Activated CD4-positive, alpha-beta T cell treated with anti-CD3 and anti-CD28 coated beads for 4 hours (primary cell): Measurements from ENCODE around the gene RIMS3.
A peak's percentile ranks its signal among the peaks of the same experiment; 100 is the strongest.
"Not testable (repeated sequence)": the region's sequence is repeated elsewhere in the genome, so short reads cannot be mapped to it uniquely, and the experiment has no call there.

Experiments
- DNase-seq, 2 donors: peaks; one replicate each; pipeline ENCODE4 v3.0.0-alpha.2; 2020

Gene RIMS3

DNA sequence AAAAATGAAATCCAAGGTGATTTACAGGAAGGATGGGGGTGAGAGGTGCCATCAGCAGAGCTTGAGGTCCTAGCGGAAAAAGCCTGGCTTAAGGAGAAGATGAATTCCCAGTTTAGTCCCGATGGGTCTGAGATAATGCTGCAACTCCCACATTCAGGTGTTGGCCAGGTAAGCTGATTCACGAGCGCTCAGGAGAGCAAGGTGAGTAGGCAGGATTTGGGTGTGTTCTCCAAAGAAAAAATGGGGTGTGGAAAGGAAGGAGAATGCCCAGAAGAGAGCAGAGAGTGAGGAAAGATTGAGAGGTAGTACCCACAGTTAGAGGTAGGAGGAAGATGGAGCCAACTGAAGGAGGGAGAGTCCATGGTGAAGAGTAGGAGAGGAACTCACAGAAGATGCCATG, 12.5 kb downstream of the RIMS3 start:
- no peak for DNase-seq

DNA sequence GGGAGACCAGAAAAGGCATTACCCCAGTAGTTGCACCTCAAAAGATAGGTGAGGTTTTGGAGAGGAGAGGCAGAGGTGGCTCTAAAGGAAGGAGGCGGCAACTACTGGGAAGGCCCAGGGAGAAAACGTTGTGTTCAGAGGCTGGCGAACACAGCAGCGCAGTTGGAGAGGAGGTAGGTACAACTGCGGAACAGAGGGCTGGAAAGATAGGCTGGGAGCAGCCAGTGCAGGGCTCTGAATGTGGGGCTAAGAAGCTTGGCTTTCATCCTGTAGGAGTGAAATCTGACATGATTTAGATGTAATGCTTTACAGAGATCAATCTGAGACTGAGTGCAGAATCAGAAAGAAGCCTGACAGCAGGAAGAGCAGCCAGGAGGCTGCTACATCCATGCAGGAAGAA, 13.0 kb downstream of the RIMS3 start:
- no peak for DNase-seq

DNA sequence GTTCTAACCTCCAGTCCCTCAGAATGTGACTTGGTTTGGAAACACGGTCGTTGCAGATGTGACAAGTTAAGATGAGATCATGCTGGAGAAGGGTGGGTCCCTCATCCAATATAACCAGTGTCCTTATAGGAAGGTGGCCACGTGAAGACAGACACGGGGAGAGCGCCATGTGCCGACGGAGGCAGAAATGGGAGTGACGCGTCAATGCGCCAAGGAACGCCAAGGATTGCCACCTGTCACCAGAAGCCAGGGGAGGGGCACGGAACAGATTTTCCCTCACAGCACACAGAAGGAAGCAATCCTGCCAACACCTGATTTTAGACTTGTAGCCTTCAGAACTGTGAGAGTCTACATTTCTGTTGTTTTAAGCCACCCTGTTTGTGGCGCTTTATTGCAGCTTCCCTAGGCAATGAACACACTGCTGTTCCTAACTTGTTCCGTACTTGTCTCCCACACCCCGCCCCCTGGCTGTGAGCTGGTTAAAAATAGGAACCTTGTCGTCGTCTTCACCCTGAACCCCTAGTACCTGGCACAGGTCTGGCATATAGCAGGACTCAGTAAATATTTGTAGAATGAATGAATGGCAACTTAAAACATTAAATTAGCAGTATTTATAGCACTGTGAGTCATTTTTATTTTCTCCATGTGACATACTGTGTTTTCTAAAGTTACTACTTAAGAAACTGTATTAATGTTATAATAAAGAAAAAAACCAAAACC, 14.2 kb downstream of the RIMS3 start:
- DNase-seq = no peak

DNA sequence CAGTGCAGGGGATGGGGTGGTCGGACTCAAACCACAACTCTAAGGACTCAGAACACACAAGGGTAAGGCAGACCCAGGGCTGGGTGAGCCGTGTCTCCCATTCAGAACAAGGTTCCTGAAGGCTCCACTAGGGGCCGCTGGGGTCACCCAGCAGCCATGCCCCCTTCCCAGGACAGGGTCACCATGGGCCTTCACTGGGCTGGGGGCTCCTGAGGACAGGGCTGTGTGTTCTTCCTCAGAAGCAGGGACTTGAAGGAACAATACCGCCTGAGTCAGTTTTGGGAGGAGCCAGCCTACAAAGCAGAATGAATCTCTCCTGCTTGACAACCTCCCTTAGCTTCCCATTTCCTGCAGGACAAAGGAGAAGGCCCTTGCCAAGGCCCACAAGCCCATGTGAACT, 15.4 kb downstream of the RIMS3 start:
- no peak for DNase-seq

DNA sequence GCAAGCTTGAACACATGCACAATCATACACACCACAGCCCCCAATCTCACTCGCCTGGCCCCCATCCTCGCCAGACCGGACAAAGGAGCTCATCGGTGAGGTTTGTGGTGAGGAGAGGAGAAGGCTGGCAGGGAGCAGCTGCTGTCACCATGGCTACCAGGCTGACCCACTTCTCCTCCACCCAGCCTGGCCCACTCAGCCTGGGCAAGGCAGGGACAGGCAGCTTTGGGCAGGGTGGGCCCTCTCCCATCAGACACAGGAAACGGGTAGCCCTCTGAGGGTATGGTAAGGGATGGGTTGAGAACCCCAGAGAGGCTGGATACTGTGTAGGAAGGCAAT, 15.9 kb downstream of the RIMS3 start:
- DNase-seq = no peak

DNA sequence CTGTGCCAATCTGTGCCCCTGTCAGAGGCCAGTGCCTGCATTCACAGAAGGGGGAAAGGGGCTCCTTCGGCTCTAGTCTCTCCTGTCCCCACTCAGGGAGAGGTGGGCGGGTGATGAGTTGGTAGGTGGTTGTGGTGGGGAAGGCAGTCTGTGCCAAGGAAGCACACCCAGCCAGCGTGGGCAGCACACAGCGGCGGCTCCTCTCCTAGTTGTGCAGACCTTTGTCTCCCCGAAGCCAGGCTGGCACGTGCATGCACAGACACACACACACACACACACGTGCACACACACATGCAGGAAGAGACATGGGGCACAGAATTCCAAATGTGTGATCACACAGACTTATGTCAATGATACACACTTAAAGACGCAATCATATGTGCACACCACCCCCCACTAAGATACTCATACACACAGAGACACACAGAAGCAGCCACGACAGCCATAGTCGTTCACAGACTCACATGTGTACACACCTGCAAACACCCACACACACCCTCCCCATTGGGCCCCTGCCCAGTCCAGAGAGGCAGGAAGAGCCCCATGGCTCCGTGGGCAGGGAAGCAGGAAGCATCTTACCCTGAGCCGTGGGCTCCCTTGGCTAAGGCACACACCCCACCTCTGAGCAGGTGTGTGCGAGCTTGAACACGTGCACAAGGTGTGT, 16.4 kb downstream of the RIMS3 start:
- DNase-seq = no peak

DNA sequence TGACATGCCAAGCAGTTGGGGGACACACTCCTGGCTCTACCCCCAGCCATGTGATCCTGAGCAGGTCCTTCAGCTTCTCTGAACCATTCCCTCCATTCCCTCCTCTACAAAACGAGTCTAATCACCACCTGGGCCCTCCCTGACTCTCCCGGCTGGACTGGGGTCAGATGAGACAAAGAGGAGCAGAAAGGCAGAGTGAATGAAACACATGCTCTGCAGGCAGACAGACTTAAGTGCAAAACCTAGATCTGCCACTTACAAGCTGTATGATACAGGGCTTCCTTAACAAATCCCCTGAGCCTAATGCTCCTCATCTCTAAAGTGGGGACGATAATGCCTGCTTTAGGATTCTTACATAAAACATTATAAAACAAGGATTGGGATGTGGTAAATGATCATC, 17.3 kb downstream of the RIMS3 start:
- no peak for DNase-seq

DNA sequence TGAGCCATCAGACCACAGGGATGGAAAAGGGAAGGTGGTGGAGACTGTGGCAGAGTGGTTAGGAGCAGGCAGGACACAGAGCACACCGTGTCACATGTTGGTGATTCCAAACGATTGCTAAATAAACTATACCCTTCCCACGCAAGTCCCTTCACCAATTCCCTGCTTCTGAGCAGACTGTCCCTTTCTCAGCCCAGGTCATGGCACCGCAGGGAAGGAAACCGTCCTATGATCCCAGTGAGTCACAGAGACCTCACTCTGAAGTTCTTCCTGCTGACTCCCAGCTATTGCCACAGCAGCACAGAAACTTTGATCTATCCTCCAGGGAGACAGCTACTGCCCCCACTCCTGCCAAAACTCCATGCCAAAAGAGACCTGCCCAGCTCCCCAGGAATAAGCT, 19.2 kb downstream of the RIMS3 start:
- DNase-seq = no peak

DNA sequence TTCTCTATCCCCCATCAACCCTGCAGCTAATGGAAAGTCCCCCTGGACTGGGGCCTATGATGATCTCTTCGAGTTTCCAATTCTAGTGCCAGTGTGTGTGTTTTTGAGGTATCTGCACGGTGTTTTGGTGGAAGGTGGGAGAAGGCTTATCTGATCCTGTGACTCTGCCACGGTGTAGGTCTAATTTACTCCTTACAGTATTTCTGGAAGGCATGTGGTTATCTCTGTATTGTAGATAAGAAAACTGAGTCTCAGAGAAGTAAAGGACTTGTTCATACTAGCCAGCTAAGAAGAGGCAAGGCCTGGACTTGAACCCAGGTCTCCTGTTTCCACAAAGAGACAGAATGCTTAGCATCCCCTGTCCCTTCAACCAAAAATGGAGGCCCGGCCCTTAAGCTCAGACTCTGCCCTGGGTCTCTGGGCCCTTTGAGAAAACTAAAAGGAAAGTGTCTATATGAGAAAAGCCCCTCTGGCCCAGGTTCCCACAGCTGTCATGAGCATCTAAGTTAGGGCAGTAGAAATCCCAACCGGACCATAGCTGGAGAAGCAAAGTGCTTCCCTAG, 20.3 kb downstream of the RIMS3 start:
- no peak for DNase-seq

DNA sequence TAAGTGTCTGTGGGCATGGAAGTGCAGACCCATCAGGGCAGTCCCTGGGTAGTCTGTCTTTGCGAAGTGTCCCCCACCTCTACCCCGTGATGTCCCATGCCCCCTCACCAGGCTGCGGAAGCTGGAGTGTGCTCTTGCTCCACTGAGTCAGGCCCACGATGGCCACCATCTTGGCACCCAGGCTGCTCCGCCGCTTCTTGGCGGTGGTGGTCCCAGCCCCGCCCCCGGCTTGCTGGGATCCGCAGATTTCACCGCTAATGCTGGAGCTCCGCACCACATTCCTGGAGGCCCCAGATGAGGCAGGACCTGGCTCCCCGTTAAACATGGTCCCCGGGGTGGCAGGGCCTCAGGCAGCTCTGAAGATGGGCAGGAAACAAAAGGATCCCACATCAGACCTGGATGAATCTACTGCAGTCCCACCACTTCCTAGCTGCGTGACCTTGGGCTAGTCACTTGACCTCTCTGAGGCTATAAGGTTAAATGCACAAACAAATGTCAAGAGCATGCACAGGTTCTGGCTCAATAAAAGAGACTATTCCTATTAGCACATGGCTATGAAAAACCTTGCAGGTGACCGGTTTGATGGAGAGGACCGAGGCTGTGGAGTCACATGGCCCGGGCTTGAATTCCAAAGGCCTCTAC, 23.8 kb downstream of the RIMS3 start:
- DNase-seq = no peak

DNA sequence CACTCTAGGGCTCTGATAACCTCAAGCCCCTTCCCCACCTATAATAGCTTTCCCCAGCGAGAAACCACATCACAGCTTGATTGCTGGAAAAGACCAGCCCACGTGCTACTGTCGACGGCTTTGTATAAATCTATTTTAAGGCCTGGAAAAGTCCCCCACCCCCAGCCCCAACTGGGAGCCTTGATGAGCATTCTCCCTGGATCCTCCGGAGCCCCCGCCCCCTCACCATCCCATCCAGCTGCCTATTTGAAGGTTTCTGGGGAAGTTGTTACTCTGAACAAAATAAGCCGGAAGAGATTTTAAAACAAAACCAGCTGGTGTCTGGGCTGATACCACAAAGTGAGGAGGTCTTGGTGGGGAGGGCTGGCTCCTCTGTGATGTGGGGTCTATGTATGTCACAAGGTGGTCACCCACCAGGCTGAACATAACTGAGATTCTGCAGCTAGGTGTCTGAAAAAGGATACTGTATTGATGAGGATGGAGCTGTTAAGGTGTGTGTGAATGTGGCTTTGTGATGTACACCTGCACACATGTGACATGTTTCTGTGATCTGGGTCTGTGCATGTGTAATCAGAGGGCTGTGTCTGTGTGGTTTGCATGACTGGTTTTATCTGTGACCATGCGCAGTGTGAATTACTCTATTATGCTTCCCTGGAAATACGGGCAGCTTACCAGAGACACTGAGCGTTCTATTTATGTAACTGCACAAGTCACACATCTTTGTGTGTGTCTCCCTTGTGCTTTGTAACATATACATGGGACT, 25.0 kb downstream of the RIMS3 start:
- no peak for DNase-seq

DNA sequence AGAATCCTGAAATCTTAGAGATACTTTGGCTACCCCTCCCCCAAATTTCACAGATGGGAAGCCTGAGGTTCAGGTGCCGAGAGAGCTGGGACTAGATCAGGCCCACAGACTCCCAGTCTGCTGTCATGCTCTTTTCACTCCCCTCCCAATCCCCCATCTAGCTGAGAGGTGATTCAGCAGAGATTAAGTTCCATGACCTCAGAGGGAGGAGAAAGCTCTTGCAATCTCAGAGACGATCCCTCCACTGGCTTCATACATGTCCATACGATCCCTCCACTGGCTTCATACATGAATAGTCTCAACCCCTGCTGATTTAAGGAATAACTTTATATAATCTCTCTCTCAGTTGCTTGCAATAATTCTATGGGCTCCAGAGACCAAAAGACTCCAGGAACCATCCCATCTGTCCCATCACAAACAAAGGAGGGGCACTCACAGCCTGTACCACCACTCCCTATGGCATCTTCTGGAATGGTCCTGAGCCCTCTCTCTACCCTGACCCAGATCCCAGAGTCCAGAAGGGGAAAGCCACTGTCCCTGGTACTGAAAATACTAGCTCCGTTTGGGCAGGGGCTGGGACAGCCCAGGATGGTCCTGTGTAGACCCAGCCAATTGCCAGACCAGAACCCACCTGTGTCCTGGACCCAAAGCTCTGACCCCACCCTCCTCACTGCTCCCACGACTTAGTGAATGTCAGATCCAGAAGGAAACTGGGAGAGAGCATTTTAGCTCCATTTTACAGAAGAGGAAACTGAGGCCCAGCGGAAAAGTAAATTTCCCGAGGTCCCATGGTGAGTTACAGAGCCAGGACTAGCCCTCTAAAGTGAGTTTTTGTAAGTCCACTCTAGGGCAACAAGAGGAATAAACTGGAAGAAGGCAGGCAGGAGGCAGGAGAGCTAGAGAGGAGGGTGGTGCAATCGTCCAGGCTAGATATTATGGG, 27.1 kb downstream of the RIMS3 start:
- DNase-seq = no peak

DNA sequence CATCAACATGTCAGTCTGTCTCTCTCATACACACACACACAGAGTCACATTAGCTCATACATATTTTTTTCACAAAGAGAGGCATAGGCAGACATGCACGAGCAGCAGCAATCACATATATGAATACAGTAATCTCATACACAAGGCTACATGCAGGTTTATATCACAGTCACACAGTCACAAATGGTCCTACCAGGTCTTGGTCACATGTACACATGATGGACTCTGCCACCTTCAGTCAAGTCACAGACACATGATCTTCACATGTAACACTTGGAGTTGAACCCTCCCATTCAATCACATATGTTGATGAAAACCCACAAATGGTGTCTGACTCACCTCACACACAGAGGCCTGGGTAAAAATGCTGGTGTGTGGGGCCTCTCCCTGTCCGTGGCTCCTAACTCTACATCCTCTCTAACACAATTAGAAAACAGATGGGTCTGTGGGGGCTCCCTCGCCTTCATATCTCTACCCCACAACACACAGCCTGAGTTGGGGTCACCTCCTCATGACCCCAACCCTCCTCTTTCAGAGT, 27.9 kb downstream of the RIMS3 start:
- no peak for DNase-seq

DNA sequence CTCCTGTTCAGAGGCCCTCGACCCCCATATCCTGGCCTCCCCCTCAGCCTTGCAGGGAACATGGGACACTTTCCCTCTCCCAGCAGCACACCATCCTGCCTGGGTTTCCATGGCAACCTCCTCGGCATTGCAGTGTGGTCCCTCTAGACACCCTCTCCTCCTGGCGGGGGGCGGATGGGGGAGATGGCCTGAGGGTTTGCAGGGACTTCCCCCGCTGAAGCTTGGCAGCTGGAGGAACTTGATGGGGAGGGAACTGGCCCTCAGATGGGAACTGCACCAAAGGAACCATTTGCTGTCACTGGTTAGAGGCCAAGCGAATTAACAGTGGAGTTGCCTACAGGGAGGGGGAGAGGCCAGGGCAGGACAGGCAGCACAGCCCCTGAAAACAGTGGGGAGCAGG, 28.7 kb downstream of the RIMS3 start:
- no peak for DNase-seq

DNA sequence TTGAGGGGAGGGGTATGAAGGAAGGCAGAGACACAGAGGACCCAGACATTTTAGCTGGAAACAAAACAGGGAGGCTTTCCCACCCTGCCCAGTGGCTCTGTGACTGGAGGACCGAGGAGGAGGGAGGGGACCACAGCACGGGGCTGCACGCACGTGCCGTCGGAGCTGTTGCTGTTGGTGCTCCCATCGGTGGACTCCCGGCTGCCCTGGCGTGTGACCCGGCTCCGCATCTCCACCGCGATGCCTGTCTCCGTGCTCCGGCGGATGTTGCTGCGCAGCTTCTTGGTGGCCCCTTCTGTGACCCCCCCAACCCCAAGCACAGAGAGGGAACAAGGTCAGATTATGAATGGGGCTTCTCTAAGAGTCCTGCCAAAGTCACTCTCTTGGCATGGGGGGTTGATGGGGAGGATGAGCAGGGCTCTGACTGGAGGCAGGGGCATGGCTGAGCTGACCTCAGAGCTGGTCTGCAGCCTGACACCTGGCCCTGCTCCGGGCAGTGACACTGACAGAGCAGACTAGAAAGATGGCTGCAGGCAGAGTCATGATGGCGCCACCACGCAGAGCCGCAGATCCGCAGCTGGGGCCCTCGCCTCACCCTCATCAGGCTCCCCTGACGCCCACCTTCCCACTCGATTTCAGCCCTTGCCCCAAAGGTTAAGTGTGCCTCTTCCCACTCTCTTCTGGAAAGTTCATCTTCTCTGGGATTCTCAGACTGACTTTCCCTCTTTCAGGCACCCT, 29.6 kb downstream of the RIMS3 start:
- no peak for DNase-seq

DNA sequence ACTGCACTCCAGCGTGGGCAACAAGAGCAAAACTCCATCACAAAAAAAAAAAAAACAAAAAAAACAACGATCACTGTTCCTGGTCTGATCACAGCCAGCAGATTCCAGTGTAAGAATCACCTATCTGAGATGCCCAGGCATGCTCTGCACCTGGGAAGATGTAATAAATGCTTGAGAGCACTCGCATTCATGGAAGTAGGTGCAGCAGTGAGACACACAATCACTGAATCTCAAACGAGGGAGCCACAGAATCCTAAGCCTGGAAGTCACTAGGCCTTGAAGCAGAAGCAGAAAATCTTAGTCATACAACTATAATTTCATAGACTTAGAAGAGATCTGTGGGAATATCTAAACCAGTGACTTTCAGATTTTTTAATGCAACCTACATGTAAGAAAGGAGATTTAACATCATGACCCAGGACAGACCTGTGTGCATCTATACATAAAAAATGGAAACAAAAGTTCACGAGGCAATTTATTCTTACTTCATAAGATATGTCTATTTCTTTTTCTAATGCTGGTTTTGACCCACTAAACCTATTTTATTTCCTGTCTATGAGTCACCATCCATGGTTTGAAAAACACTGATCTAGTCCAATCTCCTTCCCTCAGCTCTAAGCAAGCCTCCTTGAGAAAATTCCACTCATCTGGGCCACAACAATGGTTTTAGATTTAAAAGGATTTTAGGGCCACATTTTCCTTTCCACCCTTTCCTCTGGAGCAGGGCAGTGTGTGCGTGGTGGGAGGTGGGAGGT, 30.4 kb downstream of the RIMS3 start:
- DNase-seq = no peak

DNA sequence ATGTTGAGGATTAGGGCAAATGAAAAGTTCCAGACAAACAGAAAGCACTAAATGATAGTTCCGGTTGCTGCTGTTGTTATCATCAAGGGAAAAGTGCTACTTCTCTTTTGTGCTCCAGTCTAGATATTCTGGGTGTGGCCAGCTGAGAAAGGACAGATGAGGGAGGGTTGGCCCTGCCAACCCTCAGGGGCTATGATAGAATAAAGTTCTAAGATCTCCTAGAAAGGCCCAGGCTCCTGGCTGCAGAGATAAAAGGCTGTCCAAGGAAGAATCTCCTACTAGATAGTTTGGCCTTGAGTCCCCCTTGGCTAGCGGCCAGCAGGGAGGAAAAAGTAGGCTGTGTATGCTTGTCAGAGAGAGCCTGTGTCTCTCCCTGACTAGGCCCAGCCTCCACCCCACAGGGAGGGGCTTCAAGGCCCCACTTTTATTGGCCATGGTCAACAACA, 31.5 kb downstream of the RIMS3 start:
- DNase-seq = no peak

DNA sequence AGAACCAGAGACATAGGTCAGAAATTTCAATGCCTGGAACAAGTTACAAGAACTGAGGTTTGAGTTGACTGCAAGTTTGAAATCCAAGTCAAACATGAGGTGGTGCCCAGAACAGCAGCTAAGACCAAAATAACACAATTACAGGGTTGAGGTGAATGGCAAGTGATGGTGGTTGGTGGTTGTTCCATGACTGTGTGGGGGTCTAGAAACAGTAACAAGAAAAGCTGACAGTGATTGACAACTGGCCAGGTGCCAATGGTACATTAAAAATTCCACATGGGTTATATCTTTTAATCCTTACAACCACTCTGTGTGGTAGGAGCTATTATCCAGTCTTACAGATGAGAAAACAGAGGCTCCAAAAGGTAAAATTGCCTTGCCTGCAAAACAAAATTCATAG, 32.0 kb downstream of the RIMS3 start:
- no peak for DNase-seq

DNA sequence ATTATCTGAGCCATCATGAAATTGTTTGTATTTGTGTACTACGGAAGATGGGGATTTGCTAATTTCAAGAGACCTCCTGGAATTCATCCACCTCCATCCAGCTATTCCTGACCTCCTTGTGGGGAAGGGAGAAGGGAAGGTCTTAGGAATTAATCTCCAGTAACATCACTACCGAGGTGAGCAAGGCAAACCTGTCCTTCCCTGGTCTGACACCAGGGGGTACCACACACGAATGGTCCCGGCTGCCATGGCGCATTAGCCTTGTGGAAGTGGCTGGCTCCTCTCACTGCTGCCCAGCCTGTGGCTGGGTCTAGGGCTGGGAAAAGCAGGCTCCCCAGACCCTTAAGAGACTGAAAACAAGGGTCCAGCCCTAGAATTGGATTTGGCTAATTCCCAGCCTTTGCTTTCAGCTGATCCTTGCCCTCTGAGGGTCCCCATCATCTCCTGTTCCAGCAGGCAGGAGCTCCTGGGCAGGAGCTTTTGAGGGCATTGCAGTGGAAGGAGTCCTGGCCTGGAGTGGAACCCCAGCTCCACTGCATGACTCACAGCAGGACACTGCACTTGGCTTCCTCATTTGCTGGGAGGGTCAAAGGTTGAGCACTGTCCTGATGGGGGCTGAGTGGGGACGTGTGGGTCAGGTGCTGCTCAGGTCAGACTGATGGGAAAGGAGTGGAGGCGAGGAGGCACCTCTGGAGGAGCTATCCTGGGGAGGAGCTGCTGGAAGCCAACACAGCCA, 34.8 kb downstream of the RIMS3 start:
- DNase-seq = peak in 1 of 2 donors; percentile 14

DNA sequence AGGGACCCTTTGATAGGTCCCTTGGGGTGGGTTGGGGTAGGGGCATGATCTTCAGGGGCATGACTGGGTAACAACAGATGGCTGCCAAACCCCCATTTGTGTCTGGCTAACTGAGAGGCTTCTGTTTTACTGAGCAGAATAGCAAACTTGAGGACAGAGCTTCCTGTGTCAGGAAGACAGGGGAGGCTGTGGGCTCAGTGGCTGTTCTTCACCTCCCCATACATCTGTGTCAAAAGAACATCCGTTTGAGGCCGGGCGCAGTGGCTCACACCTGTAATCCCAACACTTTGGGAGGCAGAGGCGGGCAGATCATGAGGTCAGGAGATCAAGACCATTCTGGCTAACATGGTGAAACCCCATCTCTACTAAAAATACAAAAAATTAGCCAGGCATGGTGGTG, 35.9 kb downstream of the RIMS3 start:
- DNase-seq = not testable (repeated sequence)
